ENCODE results near the gene NCKAP5.

The NCKAP5 gene

DNA sequence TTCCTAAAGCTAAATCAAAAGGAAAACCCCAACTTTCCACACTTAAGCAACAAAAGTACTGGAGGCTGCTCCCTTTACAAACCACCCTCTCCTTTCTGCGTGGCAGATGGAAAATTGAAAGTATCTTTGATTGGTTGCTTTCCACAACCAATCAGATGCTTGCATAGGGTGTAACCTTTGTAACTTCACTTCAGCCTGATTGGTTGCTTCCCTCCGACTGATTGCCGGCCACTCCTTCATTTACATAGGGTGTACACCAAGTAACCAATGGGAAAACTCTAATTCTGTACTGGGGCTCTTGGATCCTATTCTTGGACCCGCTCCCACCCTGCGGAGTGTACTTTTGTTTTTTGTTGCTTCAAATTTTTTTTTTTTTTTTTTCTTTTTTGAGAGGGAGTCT is 297.7 kb downstream of the NCKAP5 start:
- DNase-seq (ENCODE audit: low read depth): no peak
- no peak overlapping the region for H3K4me3 ChIP-seq (ENCODE audit: low read depth, low read length)
- in situ Hi-C loops (cut with HindIII; ENCODE audit: low sequenced_read_pairs): no loop called here
- TF ChIP-seq CTCF (IDR thresholded peaks at IDR 0.05; ENCODE audit: low read depth, low read length, missing control alignments): no peak

DNA sequence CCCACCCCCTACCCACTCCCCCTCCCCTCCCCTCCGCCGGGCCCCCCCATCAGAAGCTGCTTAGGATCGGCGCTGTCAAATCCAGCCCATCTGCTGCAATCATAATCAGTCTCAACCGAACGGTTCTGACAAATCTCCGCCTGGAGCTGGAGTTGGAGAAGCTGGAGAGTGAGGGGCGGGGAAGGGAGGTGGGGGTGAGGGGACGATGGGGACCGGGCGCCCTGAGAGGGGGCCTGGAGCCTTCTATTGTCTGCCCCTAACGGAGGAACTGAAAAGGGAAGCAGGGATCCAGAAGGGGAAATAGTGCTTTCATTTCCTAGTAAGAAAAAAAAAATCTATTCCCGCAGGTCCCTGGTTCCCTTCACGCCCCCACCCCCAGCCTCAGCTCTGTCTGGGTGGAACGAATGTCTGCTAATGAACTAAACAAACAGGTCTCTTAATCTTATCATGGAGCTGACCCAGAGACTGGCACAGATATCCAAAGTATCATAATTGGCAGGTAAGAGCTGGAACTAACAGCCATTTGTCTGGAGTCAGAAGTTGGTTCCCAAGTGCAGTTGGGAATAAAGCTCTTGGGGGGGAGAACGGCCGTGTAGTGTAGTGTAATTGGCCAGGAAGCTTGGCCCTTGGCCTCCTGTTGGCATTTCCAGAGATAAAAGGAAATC is 301.2 kb downstream of the NCKAP5 start:
- no peak for TF ChIP-seq CTCF (IDR thresholded peaks at IDR 0.05; ENCODE audit: low read depth, low read length, missing control alignments)
- in situ Hi-C loops (cut with HindIII; ENCODE audit: low sequenced_read_pairs): no loop called here
- peak overlapping the region; percentile 46 for H3K4me3 ChIP-seq (ENCODE audit: low read depth, low read length)
- no peak for DNase-seq (ENCODE audit: low read depth)

DNA sequence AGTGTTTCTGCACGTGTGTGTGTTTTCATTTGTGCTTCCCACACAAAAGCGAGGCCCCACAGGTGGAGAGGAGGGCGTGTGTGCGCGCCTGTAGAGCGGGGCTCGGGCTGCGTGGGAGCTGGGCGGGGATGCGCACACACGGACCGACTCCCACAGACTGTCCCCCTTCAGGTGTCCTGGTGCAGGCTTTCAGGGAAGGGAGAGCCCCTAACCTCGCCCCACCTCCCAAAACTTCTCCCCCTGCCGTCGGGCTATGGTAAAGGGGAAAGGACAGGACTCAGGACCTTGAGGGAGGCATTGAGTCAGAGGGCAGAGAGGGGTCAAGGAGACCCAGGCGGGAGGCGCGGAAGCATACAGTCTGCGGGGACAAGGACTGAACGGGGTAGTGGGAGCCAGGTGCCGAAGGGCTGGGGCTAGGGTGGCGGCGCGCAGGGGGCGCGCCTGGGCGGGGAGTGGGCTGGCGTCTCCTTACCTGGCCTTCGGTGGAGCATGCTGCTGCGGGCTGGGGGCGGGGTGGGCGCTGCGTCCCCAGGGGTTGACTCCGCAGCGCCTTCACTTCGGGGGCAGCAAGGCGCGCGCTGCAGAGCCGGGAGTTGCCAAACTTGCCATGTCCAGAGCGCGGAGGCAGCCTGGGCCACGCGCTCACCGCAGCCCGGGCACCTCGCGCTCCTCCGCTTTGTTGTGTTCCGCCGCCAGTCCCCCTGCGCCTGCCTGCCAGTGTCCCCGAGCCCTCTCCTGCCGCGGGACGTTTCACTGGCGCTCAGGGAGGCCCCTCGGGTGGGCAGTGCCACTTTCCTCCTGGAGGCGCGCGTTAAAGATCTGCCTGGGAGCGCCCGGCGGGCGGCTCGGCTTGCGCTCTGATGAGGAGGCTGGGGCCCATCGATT is 302.0 kb downstream of the NCKAP5 start:
- in situ Hi-C loops (cut with HindIII; ENCODE audit: low sequenced_read_pairs): no loop called here
- H3K4me3 ChIP-seq (ENCODE audit: low read depth, low read length): peak overlapping the region; percentile 46
- peak; percentile 25 for TF ChIP-seq CTCF (IDR thresholded peaks at IDR 0.05; ENCODE audit: low read depth, low read length, missing control alignments)
- no peak for DNase-seq (ENCODE audit: low read depth)

GRCh38 chr2:133265432-133265949 is 302.8 kb downstream of the NCKAP5 start:
- no peak for TF ChIP-seq CTCF (IDR thresholded peaks at IDR 0.05; ENCODE audit: low read depth, low read length, missing control alignments)
- in situ Hi-C loops (cut with HindIII; ENCODE audit: low sequenced_read_pairs): no loop called here
- H3K4me3 ChIP-seq (ENCODE audit: low read depth, low read length): no peak overlapping the region
- DNase-seq (ENCODE audit: low read depth): no peak

DNA sequence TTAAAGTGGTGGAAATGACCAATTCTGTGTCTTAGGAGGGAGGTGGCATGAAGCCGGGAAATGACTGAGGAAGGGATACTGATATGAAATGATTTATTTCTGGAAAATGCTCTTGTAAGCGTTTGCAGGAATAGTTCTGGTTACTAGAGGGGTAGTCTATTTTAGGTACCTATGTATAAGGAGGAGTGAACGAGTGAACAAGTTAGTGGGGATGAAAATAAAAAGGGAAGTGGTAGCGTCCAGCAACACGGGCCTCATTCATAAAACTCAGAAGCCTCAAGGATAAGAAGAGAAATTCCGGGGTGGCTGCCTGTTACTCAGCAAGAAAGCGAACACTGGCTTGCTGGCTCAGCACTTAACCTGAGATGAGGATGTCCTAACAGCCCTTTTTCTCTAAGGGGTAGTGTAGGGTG is 303.3 kb downstream of the NCKAP5 start:
- no peak overlapping the region for H3K4me3 ChIP-seq (ENCODE audit: low read depth, low read length)
- in situ Hi-C loops (cut with HindIII; ENCODE audit: low sequenced_read_pairs): no loop called here
- no peak for DNase-seq (ENCODE audit: low read depth)
- TF ChIP-seq CTCF (IDR thresholded peaks at IDR 0.05; ENCODE audit: low read depth, low read length, missing control alignments): no peak

- in situ Hi-C loops (cut with HindIII; ENCODE audit: low sequenced_read_pairs): no loop called here
- H3K4me3 ChIP-seq (ENCODE audit: low read depth, low read length): no peak overlapping the region
- DNase-seq (ENCODE audit: low read depth): no peak
- peak; percentile 37 for TF ChIP-seq CTCF (IDR thresholded peaks at IDR 0.05; ENCODE audit: low read depth, low read length, missing control alignments)
Measured at GRCh38 chr2:133262893-133263292, 305.4 kb downstream of the NCKAP5 start.
